CD14-positive monocyte (primary cell): ENCODE measurements around the gene ADH6. TPM values are rescaled to one million over a fixed set of nuclear protein-coding genes. Genes with fewer than 3 reads are reported as not detected.
"Not testable (repeated sequence)": the region's sequence is repeated elsewhere in the genome, so short reads cannot be mapped to it uniquely, and the experiment has no call there.

Source experiments
- DNase-seq, 3 donors: peaks; one replicate each; pipeline ENCODE4 v3.0.0-alpha.2; 2011 to 2022
- H2AFZ ChIP-seq: 2 replicates; pipeline ENCODE4 v1.6.0; 2012; ENCODE audit warnings: mild to moderate bottlenecking, low read depth, low read length, inconsistent platforms; ENCODE audit not compliant: insufficient read depth, poor library complexity, severe bottlenecking
- H3K27ac ChIP-seq, 2 donors: 1 replicate in 1 of 2; 2 replicates in 1 of 2; pipeline ENCODE4 v1.5.1; 2012 to 2013; ENCODE audit warnings: low read length in 2 of 2, control low read depth in 1 of 2, inconsistent platforms in 1 of 2, low read depth in 1 of 2, mild to moderate bottlenecking in 1 of 2
- H3K27me3 ChIP-seq, 2 donors: one replicate each; pipeline versions ENCODE4 v1.6.0 to v1.6.1; 2011 to 2013; ENCODE audit warnings: low read length in 2 of 2; ENCODE audit not compliant: control insufficient read depth in 2 of 2, insufficient read depth in 2 of 2
- H3K36me3 ChIP-seq, 2 donors: replicated peaks in 1 of 2; 1 replicate in 1 of 2; 2 replicates in 1 of 2; pipeline versions ENCODE4 v1.5.1 to v1.6.1; 2012 to 2013; ENCODE audit warnings: low read length in 2 of 2, control low read depth in 1 of 2, inconsistent platforms in 1 of 2, mild to moderate bottlenecking in 1 of 2; ENCODE audit not compliant: insufficient read depth in 2 of 2, control insufficient read depth in 1 of 2
- H3K4me1 ChIP-seq, 2 donors: 1 replicate in 1 of 2; 2 replicates in 1 of 2; pipeline versions ENCODE4 v1.5.1 to v1.6.1; 2012 to 2013; ENCODE audit warnings: low read length in 2 of 2, control low read depth in 1 of 2, inconsistent platforms in 1 of 2, mild to moderate bottlenecking in 1 of 2, moderate library complexity in 1 of 2; ENCODE audit not compliant: insufficient read depth in 2 of 2, control insufficient read depth in 1 of 2
- H3K4me2 ChIP-seq: replicated peaks from 2 replicates; pipeline ENCODE3; 2012; ENCODE audit warnings: low read length, moderate library complexity, mild to moderate bottlenecking; ENCODE audit not compliant: poor library complexity, severe bottlenecking; ENCODE audit errors: extremely low read depth
- H3K4me3 ChIP-seq, 3 experiments: fragments of 200-600 bp in 1 of 3; sonication (generic) in 1 of 3; replicated peaks in 1 of 3; 1 replicate in 2 of 3; 2 replicates in 1 of 3; pipeline ENCODE4 v1.5.1; 2011 to 2013; ENCODE audit warnings: low read length in 3 of 3, mild to moderate bottlenecking in 3 of 3, control low read depth in 2 of 3, low read depth in 2 of 3, inconsistent platforms in 1 of 3, moderate library complexity in 1 of 3
- H3K79me2 ChIP-seq: 2 replicates; pipeline ENCODE4 v1.6.0; 2012; ENCODE audit warnings: mild to moderate bottlenecking, control low read depth, inconsistent platforms, low read length, moderate library complexity; ENCODE audit not compliant: insufficient read depth
- H3K9ac ChIP-seq: 2 replicates; pipeline ENCODE4 v1.6.0; 2017; ENCODE audit warnings: low read length, mild to moderate bottlenecking; ENCODE audit not compliant: insufficient read depth, poor library complexity, severe bottlenecking
- H3K9me3 ChIP-seq, 2 donors: replicated peaks in 1 of 2; 1 replicate in 1 of 2; 2 replicates in 1 of 2; pipeline versions ENCODE4 v1.5.1 to v1.6.1; 2012 to 2013; ENCODE audit warnings: low read length in 2 of 2, control low read depth in 1 of 2; ENCODE audit not compliant: control insufficient read depth in 1 of 2, insufficient read depth in 1 of 2
- H4K20me1 ChIP-seq: 2 replicates; pipeline ENCODE4 v1.6.0; 2012; ENCODE audit warnings: mild to moderate bottlenecking, low read length, control low read depth, moderate library complexity; ENCODE audit not compliant: insufficient read depth
- H3K27ac Mint-ChIP-seq, 7 donors: one replicate each; pipeline ENCODE4 v1.8.0; 2020; ENCODE audit warnings: mild to moderate bottlenecking in 7 of 7, mixed read lengths in 7 of 7, moderate library complexity in 6 of 7, inconsistent platforms in 2 of 7
- H3K27me3 Mint-ChIP-seq, 3 donors: one replicate each; pipeline ENCODE4 v1.8.0; 2021 to 2022; ENCODE audit warnings: low read depth in 3 of 3, mild to moderate bottlenecking in 3 of 3, mixed read lengths in 3 of 3, moderate library complexity in 3 of 3, inconsistent platforms in 1 of 3
- H3K36me3 Mint-ChIP-seq, 2 donors: one replicate each; pipeline ENCODE4 v1.8.0; 2020; ENCODE audit warnings: mixed read lengths in 2 of 2, inconsistent platforms in 1 of 2, mild to moderate bottlenecking in 1 of 2
- H3K4me1 Mint-ChIP-seq: one replicate; pipeline ENCODE4 v1.8.0; 2020; ENCODE audit warnings: mild to moderate bottlenecking, mixed read lengths
- H3K4me3 Mint-ChIP-seq, 2 donors: one replicate each; pipeline ENCODE4 v1.8.0; 2020; ENCODE audit warnings: mild to moderate bottlenecking in 2 of 2, mixed read lengths in 2 of 2, moderate library complexity in 1 of 2
- H3K9me3 Mint-ChIP-seq, 7 donors: one replicate each; pipeline ENCODE4 v1.8.0; 2020 to 2022; ENCODE audit warnings: mixed read lengths in 7 of 7, mild to moderate bottlenecking in 6 of 7, moderate library complexity in 6 of 7, inconsistent platforms in 2 of 7
- CTCF ChIP-seq: fragments of 200-600 bp; IDR thresholded peaks from one replicate; pipeline ENCODE4 v1.8.0; 2022; ENCODE audit warnings: antibody characterized with exemption, mild to moderate bottlenecking
- WGBS: methylation state at CpG from one replicate; pipeline ENCODE4 v1.1.5; 2013; ENCODE audit warnings: missing lambda C conversion rate; ENCODE audit not compliant: insufficient coverage; 5-methylcytosine and 5-hydroxymethylcytosine counted together
- intact Hi-C, 2 donors: fragments of 100-400 bp; cut with micrococcal nuclease; formaldehyde crosslinking; loops; one replicate each; pipeline versions ENCODE4 v1.15.0 to v1.15.1; 2023
- polyA plus RNA-seq, 3 donors: library from polyadenylated mRNA; depleted of rRNA in 1 of 3; unstranded in 2 of 3; stranded (reverse) in 1 of 3; fragments of 300-500 nt in 2 of 3; fragments of >200 nt in 1 of 3; fragmentation: Illumina TruSeq in 2 of 3; gene quantifications; 1 replicate in 2 of 3; 2 replicates in 1 of 3; pipeline ENCODE4 v1.2.3, GENCODE V29; 2012 to 2021

ADH6 gene
- polyA plus RNA-seq, 3 donors = not detected

- H3K27ac Mint-ChIP-seq = no peak overlapping the region
- Histone ChIP-seq H3K9me3 (peaks cover 23 to 46% of the 10 kb centered on the region in 2 donors), H3K27me3 (no peaks in the 10 kb centered on the region), H3K79me2 (no peaks in the 10 kb centered on the region), H3K27ac (no peak overlapping the region), H4K20me1 (no peaks in the 10 kb centered on the region), H3K36me3 (no peaks in the 10 kb centered on the region), H3K4me1 (no peaks in the 10 kb centered on the region), H3K4me2 (no peak overlapping the region), H2AFZ (no peak overlapping the region), H3K4me3 (no peak overlapping the region), H3K9ac (no peak overlapping the region)
- no peak overlapping the region for H3K4me3 Mint-ChIP-seq
- no peaks in the 10 kb centered on the region for H3K4me1 Mint-ChIP-seq
- intact Hi-C loops = no loop called here
- H3K27me3 Mint-ChIP-seq = no peaks in the 10 kb centered on the region
- TF ChIP-seq CTCF = no peak
- peaks cover 13 to 42% (median 36%) of the 10 kb centered on the region in 7 donors for H3K9me3 Mint-ChIP-seq
- no peaks in the 10 kb centered on the region for H3K36me3 Mint-ChIP-seq
- WGBS = 91% methylated on average over 1 of the region's 5 CpGs
- DNase-seq = no peak
These were observed 28.7 kb downstream of the ADH6 start for GRCh38 chr4:99190336-99190735.

- H3K4me3 Mint-ChIP-seq, H3K36me3 ChIP-seq, DNase-seq, H4K20me1 ChIP-seq, H3K36me3 Mint-ChIP-seq, H2AFZ ChIP-seq, H3K4me1 Mint-ChIP-seq, H3K4me1 ChIP-seq, H3K4me3 ChIP-seq, H3K27ac ChIP-seq, H3K27me3 ChIP-seq, intact Hi-C loops, H3K79me2 ChIP-seq, H3K27me3 Mint-ChIP-seq, H3K4me2 ChIP-seq, H3K9ac ChIP-seq, H3K27ac Mint-ChIP-seq: not testable (repeated sequence)
- H3K9me3 ChIP-seq = peaks cover 24 to 44% of the 10 kb centered on the region in 2 donors
- no CpG with 5 or more reads among the region's 3 CpGs for WGBS
- peaks cover 14 to 46% (median 34%) of the 10 kb centered on the region in 7 donors for H3K9me3 Mint-ChIP-seq
These were observed 29.1 kb downstream of the ADH6 start for GRCh38 chr4:99189900-99190299.
